NOMO-1 treated with DMSO at 0.1 percent for 48 hours (cell line): ENCODE data around the gene CHMP1B.

Experiments used
- DNase-seq: peaks from one replicate; lab custom pipeline; 2025; ENCODE audit not compliant: unreplicated experiment; lab: John Stamatoyannopoulos, UW

The CHMP1B gene

GRCh38 chr18:11901826-11902438, 50.7 kb downstream of the CHMP1B start:
- DNase-seq = no peak

- no peak for DNase-seq
Measured at GRCh38 chr18:11902522-11903292, 51.5 kb downstream of the CHMP1B start.
